ENCODE results near the gene EXOC8.

- TF ChIP-seq CTCF (IDR thresholded peaks at IDR 0.05) (no peak), EZH2 (IDR thresholded peaks at IDR 0.05; ENCODE audit: borderline replicate concordance, insufficient read depth, low read depth, low read length, poor library complexity, severe bottlenecking) (no peak)
These were observed 3.5 kb downstream of the EXOC8 start for GRCh38 chr1:231334079-231334666.

Data from B cell (primary cell).